Sciatic nerve (tissue), 2 donors: Measurements from ENCODE around the gene MIXL1. TPM values are rescaled to one million over a fixed set of nuclear protein-coding genes. Genes with fewer than 3 reads are reported as not detected.
"Not testable (repeated sequence)": the region's sequence is repeated elsewhere in the genome, so short reads cannot be mapped to it uniquely, and the experiment has no call there.

Source experiments
- ATAC-seq: fragments of 200-7000 bp; cut with Tn5 transposase; one replicate; pipeline ENCODE4 v1.9.1; 2020; ENCODE audit warnings: mild to moderate bottlenecking, moderate library complexity
- DNase-seq: peaks from one replicate; pipeline ENCODE4 v3.0.0-alpha.2; 2020; ENCODE audit warnings: low spot score
- intact Hi-C: fragments of 100-400 bp; cut with DNase I; formaldehyde crosslinking; loops from one replicate; pipeline ENCODE4 v1.14.2; 2022
- total RNA-seq: library from RNA; stranded (reverse); fragmentation: NEBNext Ultra II Directional; extraction: Animal tissue kit (Norgen Biotek cat#: 25700); gene quantifications from one replicate; pipeline ENCODE4 v1.2.1, GENCODE V29; 2021
- donor health status: DM: no; HTN: no; CAD: no.
- donor health status: DM: no; HTN: no; CAD: no.

Gene MIXL1
- total RNA-seq, 1 donor from 2014 or later: not detected

- intact Hi-C loops: no loop called here
- DNase-seq (no peak), ATAC-seq (no peak)
Measured at GRCh38 chr1:226268421-226269124, 45.1 kb downstream of the MIXL1 start.

- ATAC-seq, intact Hi-C loops, DNase-seq: not testable (repeated sequence)
Measured at GRCh38 chr1:226272233-226272902, 48.9 kb downstream of the MIXL1 start.

- ATAC-seq (no peak), DNase-seq (no peak)
- intact Hi-C loops: no loop called here
Measured at GRCh38 chr1:226274138-226274537, 50.7 kb downstream of the MIXL1 start.

GRCh38 chr1:226276077-226276682, 52.7 kb downstream of the MIXL1 start:
- intact Hi-C loops: no loop called here
- DNase-seq (no peak), ATAC-seq (no peak)

Other genes starting within 250 kb of the MIXL1 start
- 22.3 TPM for gene SDE2, start 224.3 kb upstream of the MIXL1 start, total RNA-seq
- gene H3-3A, start 160.9 kb upstream of the MIXL1 start, total RNA-seq: 314 TPM
- 49.8 TPM for gene ACBD3, start 36.9 kb upstream of the MIXL1 start, total RNA-seq
- gene LIN9, start 85.5 kb downstream of the MIXL1 start, total RNA-seq: 1.8 TPM
- gene PARP1, start 184.4 kb downstream of the MIXL1 start, total RNA-seq: 85.2 TPM